ENCODE data around the gene ARFRP1. TPM values are rescaled to one million over a fixed set of nuclear protein-coding genes. Genes with fewer than 3 reads are reported as not detected.
"Not testable (repeated sequence)": the region's sequence is repeated elsewhere in the genome, so short reads cannot be mapped to it uniquely, and the experiment has no call there.

The ARFRP1 gene
- total RNA-seq, 1 experiment from 2014 or later = 42.7 TPM

DNA sequence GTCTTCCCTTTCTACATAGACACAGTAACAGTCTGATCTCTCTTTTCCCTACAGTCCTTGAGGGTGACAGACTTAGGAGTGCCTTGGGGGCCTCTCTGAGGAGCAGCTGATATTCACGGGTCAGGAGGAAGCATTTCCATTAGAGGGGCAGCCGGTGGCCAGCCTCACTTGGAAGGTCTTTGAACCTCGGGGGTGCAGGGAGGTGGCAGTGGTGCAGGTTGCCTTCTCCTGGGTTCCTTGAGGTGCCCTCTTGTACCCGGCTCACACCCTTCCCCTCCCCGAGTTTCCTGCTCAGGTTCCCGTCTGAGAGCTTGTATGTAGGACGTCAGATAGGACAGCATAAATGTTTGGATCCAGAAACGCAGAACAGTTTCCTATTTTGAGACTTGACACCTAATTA, 47.2 kb downstream of the ARFRP1 start:
- H2BK5ac ChIP-seq (ENCODE audit: insufficient read length, low read length) = no peak overlapping the region
- H3K23ac ChIP-seq (ENCODE audit: insufficient read length, low read depth, low read length) = no peak overlapping the region
- WGBS (ENCODE audit: extremely low coverage, insufficient read length, low lambda C conversion rate) = no CpG with 5 or more reads among the region's 8 CpGs
- H2AFZ ChIP-seq (ENCODE audit: low read length) = no peak overlapping the region
- no peaks in the 10 kb centered on the region; the same call in 1 of the 2 replicates for H3K4me1 ChIP-seq (ENCODE audit: insufficient read depth, low read length)
- H3K36me3 Mint-ChIP-seq (ENCODE audit: insufficient read depth in 1 of 3, low read depth in 3 of 3) = peaks cover 12 to 37% (median 29%) of the 10 kb centered on the region in 3 experiments
- no peaks in the 10 kb centered on the region for H3K9me3 ChIP-seq (ENCODE audit: control insufficient read depth, low read depth, low read length)
- peaks cover 7% of the 10 kb centered on the region for H3K23me2 ChIP-seq (ENCODE audit: insufficient read length, low read depth, low read length, poor library complexity, severe bottlenecking)
- H3K4me3 Mint-ChIP-seq = peak overlapping the region; percentile 17 to 38; a peak in 3 of 5 replicates
- H3K18ac ChIP-seq (ENCODE audit: insufficient read length, low read depth, low read length) = no peak overlapping the region
- no peaks in the 10 kb centered on the region for H3K9me3 Mint-ChIP-seq
- no peak overlapping the region for H4K91ac ChIP-seq (ENCODE audit: insufficient read length, low read depth, low read length)
- H3K79me2 ChIP-seq (ENCODE audit: insufficient read depth, low read length) = no peaks in the 10 kb centered on the region
- H3T11ph ChIP-seq (ENCODE audit: low read length) = no peak overlapping the region
- H3K27me3 Mint-ChIP-seq (ENCODE audit: low read depth) = no peaks in the 10 kb centered on the region
- H3K4me2 ChIP-seq (ENCODE audit: insufficient read depth, insufficient read length, low read length) = no peak overlapping the region
- no peak overlapping the region for H2BK120ac ChIP-seq (ENCODE audit: low read depth, low read length, poor library complexity, severe bottlenecking)
- H3K4ac ChIP-seq (ENCODE audit: low read depth, low read length) = no peak overlapping the region
- H2BK15ac ChIP-seq (ENCODE audit: low read depth, low read length) = no peak overlapping the region
- H4K5ac ChIP-seq (ENCODE audit: insufficient read length, low read depth, low read length) = no peak overlapping the region
- no peak overlapping the region for H3K27ac Mint-ChIP-seq
- no peak overlapping the region for H3K27ac ChIP-seq (ENCODE audit: insufficient read length, low read depth, low read length)
- no peak overlapping the region for H3K56ac ChIP-seq (ENCODE audit: insufficient read length, low read depth, low read length)
- H3K27me3 ChIP-seq (ENCODE audit: insufficient read depth, low read length) = no peaks in the 10 kb centered on the region; the same call in 1 of the 2 replicates
- H4K20me1 ChIP-seq (ENCODE audit: control insufficient read depth, insufficient read depth, insufficient read length) = no peaks in the 10 kb centered on the region
- H3K79me1 ChIP-seq (ENCODE audit: insufficient read depth, low read depth, low read length, poor library complexity, severe bottlenecking) = no peaks in the 10 kb centered on the region
- no peak overlapping the region for H2BK12ac ChIP-seq (ENCODE audit: insufficient read length, low read depth, low read length)
- no peak overlapping the region for H2BK20ac ChIP-seq (ENCODE audit: low read depth, low read length, poor library complexity, severe bottlenecking)
- H3K9ac ChIP-seq (ENCODE audit: extremely low read depth, insufficient read length, low read length) = no peak overlapping the region
- peaks cover 7 to 20% of the 10 kb centered on the region in 2 experiments for H3K4me1 Mint-ChIP-seq
- DNase-seq = no peak
- H4K8ac ChIP-seq (replicated peaks; ENCODE audit: insufficient read length, low read depth, low read length) = no peak overlapping the region
- no peak overlapping the region for H3K14ac ChIP-seq (ENCODE audit: insufficient read depth, low read length)
- TF ChIP-seq, protein P1, sequence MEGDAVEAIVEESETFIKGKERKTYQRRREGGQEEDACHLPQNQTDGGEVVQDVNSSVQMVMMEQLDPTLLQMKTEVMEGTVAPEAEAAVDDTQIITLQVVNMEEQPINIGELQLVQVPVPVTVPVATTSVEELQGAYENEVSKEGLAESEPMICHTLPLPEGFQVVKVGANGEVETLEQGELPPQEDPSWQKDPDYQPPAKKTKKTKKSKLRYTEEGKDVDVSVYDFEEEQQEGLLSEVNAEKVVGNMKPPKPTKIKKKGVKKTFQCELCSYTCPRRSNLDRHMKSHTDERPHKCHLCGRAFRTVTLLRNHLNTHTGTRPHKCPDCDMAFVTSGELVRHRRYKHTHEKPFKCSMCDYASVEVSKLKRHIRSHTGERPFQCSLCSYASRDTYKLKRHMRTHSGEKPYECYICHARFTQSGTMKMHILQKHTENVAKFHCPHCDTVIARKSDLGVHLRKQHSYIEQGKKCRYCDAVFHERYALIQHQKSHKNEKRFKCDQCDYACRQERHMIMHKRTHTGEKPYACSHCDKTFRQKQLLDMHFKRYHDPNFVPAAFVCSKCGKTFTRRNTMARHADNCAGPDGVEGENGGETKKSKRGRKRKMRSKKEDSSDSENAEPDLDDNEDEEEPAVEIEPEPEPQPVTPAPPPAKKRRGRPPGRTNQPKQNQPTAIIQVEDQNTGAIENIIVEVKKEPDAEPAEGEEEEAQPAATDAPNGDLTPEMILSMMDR (conservative IDR thresholded peaks at IDR 0.05) = no peak
- H2AK5ac ChIP-seq (ENCODE audit: insufficient read length, low read length) = no peak overlapping the region

GRCh38 chr20:63660174-63660573, 47.6 kb downstream of the ARFRP1 start:
- H3K27me3 ChIP-seq (ENCODE audit: insufficient read depth, low read length); H3K79me1 ChIP-seq (ENCODE audit: insufficient read depth, low read depth, low read length, poor library complexity, severe bottlenecking); H3K4ac ChIP-seq (ENCODE audit: low read depth, low read length); H3K9me3 ChIP-seq (ENCODE audit: control insufficient read depth, low read depth, low read length); H2BK20ac ChIP-seq (ENCODE audit: low read depth, low read length, poor library complexity, severe bottlenecking); H2BK12ac ChIP-seq (ENCODE audit: insufficient read length, low read depth, low read length); H3K23ac ChIP-seq (ENCODE audit: insufficient read length, low read depth, low read length); H3K9ac ChIP-seq (ENCODE audit: extremely low read depth, insufficient read length, low read length); H4K20me1 ChIP-seq (ENCODE audit: control insufficient read depth, insufficient read depth, insufficient read length); H3K23me2 ChIP-seq (ENCODE audit: insufficient read length, low read depth, low read length, poor library complexity, severe bottlenecking); H2AK5ac ChIP-seq (ENCODE audit: insufficient read length, low read length); H3K27me3 Mint-ChIP-seq (ENCODE audit: low read depth); H3T11ph ChIP-seq (ENCODE audit: low read length); H3K14ac ChIP-seq (ENCODE audit: insufficient read depth, low read length); DNase-seq; H3K4me2 ChIP-seq (ENCODE audit: insufficient read depth, insufficient read length, low read length); H4K8ac ChIP-seq (replicated peaks; ENCODE audit: insufficient read length, low read depth, low read length); H3K79me2 ChIP-seq (ENCODE audit: insufficient read depth, low read length); H3K4me1 ChIP-seq (ENCODE audit: insufficient read depth, low read length); H3K9me3 Mint-ChIP-seq; H3K56ac ChIP-seq (ENCODE audit: insufficient read length, low read depth, low read length); H3K27ac Mint-ChIP-seq; H3K27ac ChIP-seq (ENCODE audit: insufficient read length, low read depth, low read length); H4K5ac ChIP-seq (ENCODE audit: insufficient read length, low read depth, low read length); H2BK15ac ChIP-seq (ENCODE audit: low read depth, low read length); H2AFZ ChIP-seq (ENCODE audit: low read length); H2BK120ac ChIP-seq (ENCODE audit: low read depth, low read length, poor library complexity, severe bottlenecking); H3K18ac ChIP-seq (ENCODE audit: insufficient read length, low read depth, low read length); H4K91ac ChIP-seq (ENCODE audit: insufficient read length, low read depth, low read length); H2BK5ac ChIP-seq (ENCODE audit: insufficient read length, low read length): not testable (repeated sequence)
- WGBS (ENCODE audit: extremely low coverage, insufficient read length, low lambda C conversion rate) = no CpG with 5 or more reads among the region's 10 CpGs
- Mint-ChIP-seq H3K4me1 (peaks cover 7 to 20% of the 10 kb centered on the region in 2 experiments), H3K36me3 (ENCODE audit: insufficient read depth in 1 of 3, low read depth in 3 of 3) (peaks cover 12 to 36% (median 29%) of the 10 kb centered on the region in 3 experiments), H3K4me3 (peak overlapping the region; percentile 95 to 97; a peak in 4 of 5 replicates)
